HUES64 (cell line): ENCODE measurements around the gene ZCCHC24.

Experiments
- H3K27ac ChIP-seq: 2 replicates; pipeline ENCODE4 v1.7.0; 2013; ENCODE audit warnings: low read depth, low read length, inconsistent platforms
- H3K27me3 ChIP-seq: 2 replicates; pipeline ENCODE4 v1.6.1; 2013; ENCODE audit warnings: mild to moderate bottlenecking, low read length; ENCODE audit not compliant: insufficient read depth
- H3K36me3 ChIP-seq: 2 replicates; pipeline ENCODE4 v1.6.1; 2013; ENCODE audit warnings: mild to moderate bottlenecking, low read length; ENCODE audit not compliant: insufficient read depth
- H3K4me1 ChIP-seq: 2 replicates; pipeline ENCODE4 v1.6.1; 2013; ENCODE audit warnings: mild to moderate bottlenecking, low read length, moderate library complexity; ENCODE audit not compliant: insufficient read depth
- H3K4me3 ChIP-seq: 2 replicates; pipeline ENCODE4 v1.5.1; 2013; ENCODE audit warnings: mild to moderate bottlenecking, low read length, moderate library complexity
- H3K9ac ChIP-seq: 2 replicates; pipeline ENCODE4 v1.6.1; 2013; ENCODE audit warnings: mild to moderate bottlenecking, low read depth, low read length
- H3K9me3 ChIP-seq: 2 replicates; pipeline ENCODE4 v1.6.1; 2013; ENCODE audit warnings: low read depth, low read length; ENCODE audit not compliant: insufficient read depth
- WGBS: fragments of 150-250, 120-280 bp; methylation state at CpG from one replicate; pipeline ENCODE4 v1.1.7; 2013; ENCODE audit warnings: missing lambda C conversion rate; 5-methylcytosine and 5-hydroxymethylcytosine counted together

ZCCHC24 gene

GRCh38 chr10:79349766-79350406 is 95.5 kb downstream of the ZCCHC24 start:
- H3K36me3 ChIP-seq = peaks cover 61% of the 10 kb centered on the region
- H3K9ac ChIP-seq = no peak overlapping the region

GRCh38 chr10:79349072-79349491 is 96.3 kb downstream of the ZCCHC24 start:
- 94% methylated on average over 6 of the region's 6 CpGs for WGBS
- Histone ChIP-seq H3K36me3 (peaks cover 53% of the 10 kb centered on the region), H3K27me3 (no peaks in the 10 kb centered on the region), H3K4me1 (peaks cover 6% of the 10 kb centered on the region), H3K27ac (no peak overlapping the region), H3K9me3 (no peaks in the 10 kb centered on the region), H3K9ac (no peak overlapping the region), H3K4me3 (no peak overlapping the region)

More at GRCh38 chr10:79349766-79350406, 95.5 kb downstream of the ZCCHC24 start:
- Histone ChIP-seq H3K27me3 (no peaks in the 10 kb centered on the region), H3K4me1 (peaks cover 6% of the 10 kb centered on the region), H3K9me3 (no peaks in the 10 kb centered on the region), H3K27ac (no peak overlapping the region), H3K4me3 (no peak overlapping the region)
- 96% methylated on average over 6 of the region's 6 CpGs for WGBS

GRCh38 chr10:79348640-79348988 is 96.8 kb downstream of the ZCCHC24 start:
- Histone ChIP-seq H3K9ac (no peak overlapping the region), H3K4me3 (peak overlapping the region; percentile 71), H3K4me1 (peaks cover 6% of the 10 kb centered on the region), H3K9me3 (no peaks in the 10 kb centered on the region), H3K27ac (no peak overlapping the region), H3K36me3 (peaks cover 48% of the 10 kb centered on the region), H3K27me3 (no peaks in the 10 kb centered on the region)
- WGBS = 90% methylated on average over 3 of the region's 3 CpGs

- Histone ChIP-seq H3K4me3 (peak overlapping the region; percentile 71), H3K9me3 (no peaks in the 10 kb centered on the region), H3K9ac (peak overlapping the region; percentile 89), H3K4me1 (peaks cover 6% of the 10 kb centered on the region), H3K27ac (0 out of 2 replicates have a peak overlapping the region, but pooled peaks have one; percentile 15), H3K36me3 (peaks cover 43% of the 10 kb centered on the region), H3K27me3 (no peaks in the 10 kb centered on the region)
- WGBS = 13% methylated on average over 34 of the region's 34 CpGs
Measured at GRCh38 chr10:79347894-79348639, 97.4 kb downstream of the ZCCHC24 start.

GRCh38 chr10:79347226-79347893 is 98.1 kb downstream of the ZCCHC24 start, which contains the start of gene PPIF:
Gene PPIF, plus strand, starts transcription at chr10:79347469. Its CDS starts 80 bp downstream, at chr10:79347549.
- 1% methylated on average over 77 of the region's 77 CpGs for WGBS
- no peaks in the 10 kb centered on the region for H3K27me3 ChIP-seq
- peak within 1 kb of the TSS; percentile 89 for H3K9ac ChIP-seq
- H3K9me3 ChIP-seq = no peaks in the 10 kb centered on the region
- peaks cover 36% of the 10 kb centered on the region for H3K36me3 ChIP-seq
- peak within 1 kb of the TSS; percentile 50; the same call in 1 of the 2 replicates for H3K27ac ChIP-seq
- H3K4me3 ChIP-seq = peak within 1 kb of the TSS; percentile 71
- H3K4me1 ChIP-seq = peaks cover 6% of the 10 kb centered on the region

GRCh38 chr10:79346388-79347225 is 98.8 kb downstream of the ZCCHC24 start:
- no peak overlapping the region for H3K9ac ChIP-seq
- peak overlapping the region; percentile 71 for H3K4me3 ChIP-seq
- H3K4me1 ChIP-seq = peaks cover 6% of the 10 kb centered on the region
- H3K9me3 ChIP-seq = no peaks in the 10 kb centered on the region
- WGBS = 62% methylated on average over 10 of the region's 12 CpGs
- no peaks in the 10 kb centered on the region for H3K27me3 ChIP-seq
- peaks cover 28% of the 10 kb centered on the region for H3K36me3 ChIP-seq
- peak overlapping the region; percentile 50; the same call in 1 of the 2 replicates for H3K27ac ChIP-seq

DNA sequence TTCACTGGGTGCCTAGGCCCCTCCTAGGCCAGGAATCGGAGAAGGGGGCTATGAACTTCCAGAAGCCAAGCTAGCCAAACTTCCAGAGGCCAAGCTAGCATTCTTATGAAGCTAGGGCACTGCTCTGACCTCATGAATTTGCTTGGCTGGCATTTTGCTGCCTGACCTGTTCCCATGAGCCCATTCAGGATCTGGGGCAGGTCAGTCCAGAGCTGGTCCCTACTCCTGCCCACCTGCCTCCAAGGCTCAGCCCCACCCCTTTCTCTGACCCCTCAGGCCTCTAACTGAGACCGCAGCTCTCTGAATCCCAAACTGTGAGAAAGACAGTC is 99.4 kb downstream of the ZCCHC24 start:
- 95% methylated on average over 2 of the region's 2 CpGs for WGBS
- Histone ChIP-seq H3K4me3 (no peak overlapping the region), H3K9me3 (no peaks in the 10 kb centered on the region), H3K27ac (no peak overlapping the region), H3K27me3 (no peaks in the 10 kb centered on the region), H3K4me1 (peaks cover 6% of the 10 kb centered on the region), H3K9ac (no peak overlapping the region), H3K36me3 (peaks cover 22% of the 10 kb centered on the region)

DNA sequence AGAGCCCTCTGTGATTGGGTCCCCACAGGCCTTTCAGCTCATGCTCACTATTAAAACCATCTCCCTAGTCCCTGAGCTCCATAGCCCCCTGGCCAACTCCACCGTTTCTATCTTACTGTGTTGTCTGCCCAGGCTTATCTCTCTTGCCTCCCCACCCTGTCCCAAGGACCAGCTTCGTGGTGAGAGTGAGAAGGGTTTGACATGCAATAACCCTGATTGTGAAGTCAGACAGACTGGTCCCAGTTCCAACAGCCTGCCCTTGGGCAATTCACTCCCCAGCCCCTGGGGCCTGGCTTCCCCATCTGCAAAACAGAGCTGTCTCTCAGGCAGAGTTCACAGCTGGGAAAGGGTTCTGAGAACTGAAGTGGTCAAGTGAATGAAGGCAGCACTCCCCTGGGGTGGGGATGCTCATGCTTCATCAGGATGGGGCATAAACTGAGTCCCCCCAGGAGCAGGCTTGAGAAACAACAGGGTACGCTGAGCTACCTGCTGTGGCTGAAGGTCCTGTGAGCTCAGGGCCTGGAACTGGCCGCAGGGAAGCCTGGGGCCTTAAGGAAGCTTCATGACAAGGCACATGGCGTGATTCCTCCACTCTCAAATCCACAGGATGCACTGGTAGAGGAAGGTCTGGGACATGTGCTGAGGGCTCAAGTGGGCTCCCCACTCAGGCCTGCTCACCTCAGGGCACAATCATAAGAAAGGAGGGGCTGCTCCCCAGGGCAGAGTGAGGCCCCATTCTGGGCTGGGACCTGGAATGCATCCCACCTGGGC is 100.0 kb downstream of the ZCCHC24 start:
- WGBS = 92% methylated on average over 5 of the region's 5 CpGs
- Histone ChIP-seq H3K27me3 (no peaks in the 10 kb centered on the region), H3K4me1 (peaks cover 6% of the 10 kb centered on the region)

GRCh38 chr10:79344502-79345195 is 100.8 kb downstream of the ZCCHC24 start:
- H3K27me3 ChIP-seq = no peaks in the 10 kb centered on the region
- H3K36me3 ChIP-seq = peaks cover 9% of the 10 kb centered on the region
- no peaks in the 10 kb centered on the region for H3K9me3 ChIP-seq
- no peak overlapping the region for H3K4me3 ChIP-seq
- 90% methylated on average over 3 of the region's 3 CpGs for WGBS
- no peak overlapping the region for H3K9ac ChIP-seq
- no peak overlapping the region for H3K27ac ChIP-seq
- peaks cover 6% of the 10 kb centered on the region for H3K4me1 ChIP-seq

More for the DNA sequence above, 100.0 kb downstream of the ZCCHC24 start:
- Histone ChIP-seq H3K4me3 (no peak overlapping the region), H3K36me3 (peaks cover 17% of the 10 kb centered on the region), H3K9me3 (no peaks in the 10 kb centered on the region), H3K9ac (no peak overlapping the region), H3K27ac (no peak overlapping the region)
